ENCODE data around the gene DNAJA2.

DNAJA2 gene

GRCh38 chr16:46922239-46922638 is 51.2 kb downstream of the DNAJA2 start:
- no peaks in the 10 kb centered on the region for H3K9me3 ChIP-seq (ENCODE audit: control insufficient read depth, insufficient read depth, low read length)
- H3K4me3 ChIP-seq (ENCODE audit: low read depth, low read length), result no peak overlapping the region
- peaks cover 56% of the 10 kb centered on the region for H3K36me3 ChIP-seq (ENCODE audit: control insufficient read depth, insufficient read depth, low read length)
- no peak overlapping the region for H3K9ac ChIP-seq (ENCODE audit: low read depth, low read length)
- H3K27me3 ChIP-seq (ENCODE audit: control insufficient read depth, insufficient read depth, low read length), result no peaks in the 10 kb centered on the region
- no peaks in the 10 kb centered on the region for H3K4me1 ChIP-seq (ENCODE audit: control insufficient read depth, insufficient read depth, low read length)

- H3K4me1 ChIP-seq (ENCODE audit: control insufficient read depth, insufficient read depth, low read length), result no peaks in the 10 kb centered on the region
- no peaks in the 10 kb centered on the region for H3K27me3 ChIP-seq (ENCODE audit: control insufficient read depth, insufficient read depth, low read length)
- H3K36me3 ChIP-seq (ENCODE audit: control insufficient read depth, insufficient read depth, low read length), result peaks cover 48% of the 10 kb centered on the region
- H3K9ac ChIP-seq (ENCODE audit: low read depth, low read length), result no peak overlapping the region
- H3K4me3 ChIP-seq (ENCODE audit: low read depth, low read length), result no peak overlapping the region
- H3K9me3 ChIP-seq (ENCODE audit: control insufficient read depth, insufficient read depth, low read length), result no peaks in the 10 kb centered on the region
Observed at GRCh38 chr16:46920402-46921068, 52.9 kb downstream of the DNAJA2 start.

- H3K4me3 ChIP-seq (ENCODE audit: low read depth, low read length), result no peak overlapping the region
- no peaks in the 10 kb centered on the region for H3K4me1 ChIP-seq (ENCODE audit: control insufficient read depth, insufficient read depth, low read length)
- peaks cover 43% of the 10 kb centered on the region for H3K36me3 ChIP-seq (ENCODE audit: control insufficient read depth, insufficient read depth, low read length)
- H3K27me3 ChIP-seq (ENCODE audit: control insufficient read depth, insufficient read depth, low read length), result no peaks in the 10 kb centered on the region
- H3K9me3 ChIP-seq (ENCODE audit: control insufficient read depth, insufficient read depth, low read length), result no peaks in the 10 kb centered on the region
- H3K9ac ChIP-seq (ENCODE audit: low read depth, low read length), result no peak overlapping the region
Observed at GRCh38 chr16:46918905-46919792, 54.3 kb downstream of the DNAJA2 start.

DNA sequence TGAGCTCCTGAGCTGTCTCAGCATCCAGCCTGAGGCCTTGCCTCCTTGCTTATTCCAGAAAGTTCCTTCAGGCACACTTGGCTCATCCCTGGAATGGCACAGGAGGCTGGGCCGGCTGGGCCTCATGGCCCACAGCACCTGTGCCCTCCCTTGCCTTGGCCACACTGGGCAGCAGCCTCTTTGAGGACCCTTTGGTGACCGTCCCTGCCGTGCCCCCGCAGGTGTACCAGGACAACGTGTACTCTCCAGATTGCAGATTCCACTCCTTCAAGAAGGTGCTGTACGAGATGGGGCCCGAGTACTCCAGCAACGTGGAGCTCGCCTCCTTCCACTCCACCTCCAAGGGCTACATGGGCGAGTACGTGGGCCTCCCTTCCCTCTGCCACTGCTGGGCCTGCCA is 55.1 kb downstream of the DNAJA2 start:
- Histone ChIP-seq H3K36me3 (ENCODE audit: control insufficient read depth, insufficient read depth, low read length) (peaks cover 36% of the 10 kb centered on the region), H3K4me3 (ENCODE audit: low read depth, low read length) (no peak overlapping the region), H3K4me1 (ENCODE audit: control insufficient read depth, insufficient read depth, low read length) (no peaks in the 10 kb centered on the region), H3K9me3 (ENCODE audit: control insufficient read depth, insufficient read depth, low read length) (no peaks in the 10 kb centered on the region), H3K27me3 (ENCODE audit: control insufficient read depth, insufficient read depth, low read length) (no peaks in the 10 kb centered on the region), H3K9ac (ENCODE audit: low read depth, low read length) (no peak overlapping the region)

- Histone ChIP-seq H3K4me1 (ENCODE audit: control insufficient read depth, insufficient read depth, low read length) (no peaks in the 10 kb centered on the region), H3K9ac (ENCODE audit: low read depth, low read length) (no peak overlapping the region), H3K27me3 (ENCODE audit: control insufficient read depth, insufficient read depth, low read length) (no peaks in the 10 kb centered on the region), H3K9me3 (ENCODE audit: control insufficient read depth, insufficient read depth, low read length) (no peaks in the 10 kb centered on the region), H3K36me3 (ENCODE audit: control insufficient read depth, insufficient read depth, low read length) (peaks cover 36% of the 10 kb centered on the region), H3K4me3 (ENCODE audit: low read depth, low read length) (no peak overlapping the region)
Observed at GRCh38 chr16:46916980-46917379, 56.5 kb downstream of the DNAJA2 start.

GRCh38 chr16:46915483-46916025 is 57.9 kb downstream of the DNAJA2 start:
- no peaks in the 10 kb centered on the region for H3K4me1 ChIP-seq (ENCODE audit: control insufficient read depth, insufficient read depth, low read length)
- H3K9me3 ChIP-seq (ENCODE audit: control insufficient read depth, insufficient read depth, low read length), result no peaks in the 10 kb centered on the region
- H3K36me3 ChIP-seq (ENCODE audit: control insufficient read depth, insufficient read depth, low read length), result peaks cover 34% of the 10 kb centered on the region
- H3K27me3 ChIP-seq (ENCODE audit: control insufficient read depth, insufficient read depth, low read length), result no peaks in the 10 kb centered on the region
- H3K9ac ChIP-seq (ENCODE audit: low read depth, low read length), result no peak overlapping the region
- H3K4me3 ChIP-seq (ENCODE audit: low read depth, low read length), result no peak overlapping the region

- H3K9me3 ChIP-seq (ENCODE audit: control insufficient read depth, insufficient read depth, low read length), result no peaks in the 10 kb centered on the region
- peaks cover 40% of the 10 kb centered on the region for H3K36me3 ChIP-seq (ENCODE audit: control insufficient read depth, insufficient read depth, low read length)
- H3K27me3 ChIP-seq (ENCODE audit: control insufficient read depth, insufficient read depth, low read length), result no peaks in the 10 kb centered on the region
- H3K4me1 ChIP-seq (ENCODE audit: control insufficient read depth, insufficient read depth, low read length), result no peaks in the 10 kb centered on the region
- H3K4me3 ChIP-seq (ENCODE audit: low read depth, low read length), result no peak overlapping the region
- no peak overlapping the region for H3K9ac ChIP-seq (ENCODE audit: low read depth, low read length)
Observed at GRCh38 chr16:46914556-46915201, 58.8 kb downstream of the DNAJA2 start.

- Histone ChIP-seq H3K27me3 (ENCODE audit: control insufficient read depth, insufficient read depth, low read length) (no peaks in the 10 kb centered on the region), H3K4me3 (ENCODE audit: low read depth, low read length) (no peak overlapping the region), H3K36me3 (ENCODE audit: control insufficient read depth, insufficient read depth, low read length) (peaks cover 42% of the 10 kb centered on the region), H3K9me3 (ENCODE audit: control insufficient read depth, insufficient read depth, low read length) (no peaks in the 10 kb centered on the region), H3K9ac (ENCODE audit: low read depth, low read length) (no peak overlapping the region), H3K4me1 (ENCODE audit: control insufficient read depth, insufficient read depth, low read length) (no peaks in the 10 kb centered on the region)
Observed at GRCh38 chr16:46911650-46912049, 61.8 kb downstream of the DNAJA2 start.

DNA sequence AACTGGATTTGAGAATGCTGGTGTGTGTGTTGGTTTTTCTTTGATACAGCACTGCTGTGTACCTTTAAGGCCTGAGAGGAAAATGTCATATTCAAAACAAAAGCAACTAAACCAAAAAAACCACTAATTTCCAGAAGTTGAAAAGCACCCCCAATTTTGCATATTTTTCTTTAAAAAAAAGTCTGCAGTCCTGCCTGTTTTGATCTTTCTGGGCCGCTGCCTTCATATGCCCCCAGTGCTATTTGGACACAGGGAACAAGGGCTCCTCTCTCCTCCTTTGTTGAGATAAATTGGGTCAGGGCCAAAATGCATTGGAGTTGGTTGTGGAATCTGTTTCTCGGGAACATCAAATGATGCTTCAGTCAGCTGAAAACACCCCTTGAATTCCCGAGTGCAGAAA is 62.4 kb downstream of the DNAJA2 start:
- peaks cover 44% of the 10 kb centered on the region for H3K36me3 ChIP-seq (ENCODE audit: control insufficient read depth, insufficient read depth, low read length)

DNA sequence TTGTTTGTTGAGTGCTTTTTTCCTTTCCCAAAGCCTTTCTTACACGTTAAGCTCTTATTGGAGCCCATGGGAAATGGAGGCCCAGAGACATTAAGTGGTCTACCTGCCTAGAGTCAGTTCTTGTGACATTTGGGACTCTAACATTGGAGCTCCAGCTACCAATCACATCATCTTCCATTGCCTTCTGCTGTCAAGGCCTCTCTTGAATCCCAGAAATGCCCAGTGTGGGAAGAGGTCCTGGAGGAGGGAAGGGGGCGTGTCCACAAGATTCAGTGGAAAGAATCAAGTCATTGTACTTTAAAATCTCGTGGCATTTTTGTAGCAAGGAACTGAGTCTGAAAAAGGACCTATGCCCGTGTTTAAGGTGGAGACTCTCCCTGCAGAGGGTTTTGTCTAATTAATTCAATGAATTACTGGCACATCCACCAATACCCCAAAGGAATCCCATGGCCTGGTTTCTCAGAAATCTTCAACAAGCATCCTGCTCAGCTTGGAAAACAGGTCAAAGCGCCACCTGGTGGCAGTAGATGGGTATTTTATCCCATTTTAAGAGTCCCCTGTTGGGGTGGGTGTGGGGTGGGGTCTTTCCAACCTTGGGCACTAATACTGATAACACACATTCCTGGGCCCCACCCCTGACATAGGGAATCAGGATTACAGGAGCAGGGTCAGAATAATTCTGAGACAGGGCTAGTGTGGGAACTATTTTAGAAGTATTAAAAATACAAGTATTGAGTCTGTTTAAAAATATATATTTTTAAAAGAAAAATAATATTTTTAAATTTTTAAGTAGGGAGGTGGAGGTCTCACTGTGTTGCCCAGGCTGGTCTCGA is 64.7 kb downstream of the DNAJA2 start:
- H3K9ac ChIP-seq (ENCODE audit: low read depth, low read length), result no peak overlapping the region
- no peaks in the 10 kb centered on the region for H3K4me1 ChIP-seq (ENCODE audit: control insufficient read depth, insufficient read depth, low read length)
- H3K4me3 ChIP-seq (ENCODE audit: low read depth, low read length), result no peak overlapping the region
- peaks cover 33% of the 10 kb centered on the region for H3K36me3 ChIP-seq (ENCODE audit: control insufficient read depth, insufficient read depth, low read length)
- H3K9me3 ChIP-seq (ENCODE audit: control insufficient read depth, insufficient read depth, low read length), result no peaks in the 10 kb centered on the region
- no peaks in the 10 kb centered on the region for H3K27me3 ChIP-seq (ENCODE audit: control insufficient read depth, insufficient read depth, low read length)

More for the DNA sequence above, 62.4 kb downstream of the DNAJA2 start:
- H3K27me3 ChIP-seq (ENCODE audit: control insufficient read depth, insufficient read depth, low read length), result no peaks in the 10 kb centered on the region
- H3K4me1 ChIP-seq (ENCODE audit: control insufficient read depth, insufficient read depth, low read length), result no peaks in the 10 kb centered on the region
- H3K9me3 ChIP-seq (ENCODE audit: control insufficient read depth, insufficient read depth, low read length), result no peaks in the 10 kb centered on the region
- H3K4me3 ChIP-seq (ENCODE audit: low read depth, low read length), result no peak overlapping the region
- H3K9ac ChIP-seq (ENCODE audit: low read depth, low read length), result no peak overlapping the region
